T follicular helper cell (primary cell): ENCODE data around the gene TSPAN33.
A peak's percentile ranks its signal among the peaks of the same experiment; 100 is the strongest.

Source experiments
- DNase-seq: peaks from one replicate; pipeline ENCODE4 v3.0.0-alpha.2; 2020; ENCODE audit warnings: low read depth

The TSPAN33 gene

DNA sequence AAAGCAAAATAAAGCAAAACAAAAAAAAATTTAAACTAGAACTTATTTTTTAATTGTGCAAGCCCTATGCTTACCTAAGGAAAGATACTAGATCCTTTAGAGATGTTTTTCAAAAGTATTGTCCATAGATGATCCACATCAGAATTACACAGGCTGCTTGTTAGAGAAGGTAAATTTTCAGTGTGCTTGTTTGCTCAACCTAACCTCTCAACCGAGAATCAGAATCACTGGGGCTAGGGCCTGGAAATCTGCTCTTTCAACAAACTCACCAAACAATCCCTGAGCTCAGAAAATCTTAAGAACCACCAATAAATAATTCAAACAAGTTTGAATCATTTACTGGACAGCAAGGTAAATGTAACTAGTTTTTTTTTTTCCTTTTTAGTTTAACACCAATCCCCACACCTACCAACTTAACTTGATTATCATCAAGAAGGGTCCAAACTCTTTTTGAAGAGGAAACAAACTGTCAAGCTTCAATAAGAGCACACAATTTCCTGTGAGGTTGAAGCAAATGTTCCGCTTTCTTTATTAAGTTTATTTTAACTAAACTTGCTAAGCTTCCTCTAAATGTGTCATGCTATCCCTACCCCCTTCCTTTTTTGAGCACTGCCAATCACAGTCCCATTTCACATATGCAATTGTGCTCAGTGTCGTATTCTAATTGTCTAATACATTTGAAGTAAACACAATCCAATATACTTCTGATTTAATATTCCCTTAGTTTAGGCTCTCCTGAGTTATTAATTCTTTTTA is 7.4 kb upstream of the TSPAN33 start:
- DNase-seq: no peak

DNA sequence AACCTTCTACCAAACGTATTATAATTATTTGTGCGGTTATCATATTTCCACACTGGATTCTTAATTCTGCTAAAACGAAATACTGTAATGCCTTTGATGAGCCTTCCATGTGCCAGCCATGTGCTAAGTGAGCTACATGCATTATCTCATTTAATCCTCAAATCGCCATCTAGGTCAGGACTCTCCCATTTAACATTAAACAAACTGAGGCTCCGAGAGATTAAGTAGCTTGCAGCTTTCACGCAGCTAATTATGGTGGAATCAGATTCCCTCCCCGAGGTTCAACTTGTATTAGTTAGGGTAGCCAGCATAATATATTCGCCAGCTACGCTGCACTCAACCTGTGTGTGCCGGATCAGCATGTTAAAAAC is 798 bp upstream of the TSPAN33 start:
- no peak for DNase-seq

DNA sequence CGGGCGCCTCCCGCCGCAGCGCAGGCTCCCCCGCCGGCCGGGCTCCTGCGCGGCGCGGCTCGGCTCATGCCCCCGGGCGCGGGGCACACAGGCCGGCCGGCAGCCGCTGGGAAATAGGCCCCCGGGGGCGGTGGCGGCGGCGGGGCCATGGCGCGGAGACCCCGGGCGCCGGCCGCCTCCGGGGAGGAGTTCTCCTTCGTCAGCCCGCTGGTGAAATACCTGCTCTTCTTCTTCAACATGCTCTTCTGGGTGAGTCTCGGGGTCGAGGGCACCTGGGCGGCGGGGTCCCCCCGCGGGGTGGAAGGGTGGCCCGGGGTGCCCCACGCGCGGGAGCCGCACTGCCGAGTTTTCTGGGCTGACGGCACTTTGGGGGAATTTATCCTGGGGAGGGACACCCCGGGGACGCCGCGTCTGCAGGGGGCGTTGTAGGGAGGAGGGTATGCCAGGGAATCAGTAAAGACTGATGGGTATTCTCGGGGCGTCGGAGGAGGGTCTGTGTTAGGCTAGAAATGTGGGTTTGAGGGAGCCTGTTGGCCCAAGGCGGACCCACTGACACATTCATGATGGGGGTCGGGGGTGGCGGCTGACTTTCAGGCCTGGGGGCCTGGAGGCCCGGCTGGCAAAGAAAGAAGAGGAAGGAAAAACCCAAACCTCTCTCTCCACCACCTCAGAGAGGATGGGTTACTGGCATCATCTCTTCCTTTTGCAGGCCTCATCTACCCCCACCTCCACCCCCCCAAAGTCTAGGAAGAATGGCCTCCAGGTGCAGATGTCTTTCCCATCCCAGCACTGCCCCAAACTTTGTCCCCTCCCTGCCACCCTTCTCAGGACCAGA is 544 bp downstream of the TSPAN33 start:
- peak; percentile 12 for DNase-seq

DNA sequence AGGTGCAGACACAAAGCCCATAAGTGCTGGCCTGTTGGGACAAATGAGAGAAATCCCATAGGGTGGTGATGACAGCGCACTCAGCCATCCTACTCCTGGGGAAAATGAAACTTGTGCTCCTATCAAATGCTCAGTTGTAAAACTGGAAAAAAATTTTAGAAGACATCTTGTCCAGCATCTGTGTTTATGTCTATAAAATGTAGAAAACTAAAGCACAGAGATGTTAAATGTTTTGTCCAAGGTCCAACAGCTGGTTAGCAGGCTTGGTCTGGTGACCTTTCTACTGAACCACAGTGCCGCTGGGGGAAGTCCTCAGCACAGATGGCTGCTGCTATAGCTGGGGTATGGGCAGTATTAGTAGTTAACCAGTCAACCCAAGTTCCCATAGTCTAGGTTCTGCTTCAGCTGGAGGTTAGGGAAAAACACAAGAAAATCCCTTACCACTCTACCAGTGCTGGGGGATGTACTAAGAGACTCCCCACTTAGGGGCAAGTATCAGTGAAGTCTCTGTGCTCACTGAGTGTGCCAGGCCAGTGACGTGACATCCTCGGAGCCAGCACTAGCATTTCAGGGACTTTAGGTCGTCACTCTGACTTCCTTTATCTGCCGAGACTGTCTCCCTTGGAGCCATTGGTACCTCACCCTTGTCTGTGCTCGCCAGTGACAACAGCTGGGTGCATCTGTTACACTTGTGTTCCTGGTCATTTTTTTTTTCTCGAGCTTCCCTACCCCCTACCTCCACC is 1.9 kb downstream of the TSPAN33 start:
- no peak for DNase-seq

DNA sequence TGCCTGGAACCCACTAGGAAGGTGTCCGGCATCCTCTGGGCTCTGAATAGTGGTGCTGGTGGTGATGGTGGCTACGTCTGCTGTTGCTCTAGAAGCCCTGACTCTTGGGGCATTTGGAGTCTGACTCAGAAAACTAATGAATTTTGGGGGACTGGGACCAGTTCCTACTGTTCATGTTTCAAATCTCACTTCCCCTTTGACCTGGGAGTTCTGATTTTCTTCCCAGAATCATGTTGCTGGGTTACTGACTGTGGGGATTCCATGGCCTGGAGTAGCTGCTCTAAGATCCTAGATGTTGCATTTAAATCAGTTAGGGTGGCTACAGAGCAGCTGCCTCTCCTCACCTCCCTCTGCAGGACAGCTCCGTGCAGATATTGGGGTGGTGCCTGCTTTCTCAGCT is 3.2 kb downstream of the TSPAN33 start:
- no peak for DNase-seq

DNA sequence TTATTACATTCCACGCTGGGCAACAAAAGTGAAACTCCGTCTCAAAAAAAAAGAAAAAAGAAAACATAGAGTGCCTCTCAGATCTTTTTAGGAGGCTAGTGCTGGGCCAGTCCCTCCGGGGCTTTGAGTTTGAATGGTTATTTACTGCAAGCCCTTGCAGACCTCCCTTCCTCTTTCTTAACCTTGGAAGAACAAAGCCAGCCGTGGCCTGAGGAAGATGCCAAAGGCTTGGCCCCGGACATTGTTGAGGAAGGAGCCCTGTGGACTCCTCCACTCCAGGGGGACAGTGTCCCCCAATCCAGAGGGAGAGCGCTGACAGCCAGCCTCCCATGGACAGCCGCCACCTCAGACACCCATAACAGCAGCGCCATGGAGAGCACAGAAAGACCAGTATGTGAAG is 5.0 kb downstream of the TSPAN33 start:
- DNase-seq: no peak

DNA sequence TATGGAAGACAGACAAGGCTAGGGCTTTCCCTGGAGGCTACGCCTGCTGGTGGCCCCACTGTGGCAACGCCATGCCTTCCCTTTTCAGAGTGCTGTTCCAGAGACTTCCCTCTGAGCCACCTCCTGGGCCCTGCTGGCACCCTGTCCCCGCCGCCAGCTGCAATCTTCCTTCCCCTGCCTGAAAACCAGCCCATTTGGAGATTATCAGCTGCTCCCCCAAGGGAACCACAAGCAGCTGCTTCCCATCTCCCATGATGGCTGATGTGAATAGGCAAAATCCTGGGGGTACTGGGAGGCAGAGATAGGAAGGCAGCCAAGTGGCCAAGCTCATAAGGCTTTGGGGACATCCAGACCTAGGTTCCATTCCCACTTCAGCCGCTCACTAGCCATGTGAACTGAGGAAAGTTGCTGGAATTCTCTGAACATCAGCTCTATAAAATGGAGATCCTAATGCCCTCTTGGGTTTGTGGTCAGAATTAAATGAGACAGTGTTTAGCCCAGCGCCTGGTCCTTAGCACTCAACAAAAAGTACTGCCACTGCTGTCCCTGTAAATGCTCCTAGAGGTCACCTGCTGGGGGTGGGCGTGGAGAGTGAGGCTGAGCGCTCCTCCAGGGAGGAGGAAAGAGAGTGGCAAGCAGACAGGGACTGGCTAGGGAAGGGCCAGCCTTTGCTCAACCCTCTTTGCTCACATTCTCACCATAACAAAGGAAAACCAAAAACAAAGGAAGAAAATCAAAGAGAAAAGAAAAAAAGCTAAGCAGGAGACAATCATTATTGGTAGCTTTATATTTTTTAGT is 5.9 kb downstream of the TSPAN33 start:
- no peak for DNase-seq

DNA sequence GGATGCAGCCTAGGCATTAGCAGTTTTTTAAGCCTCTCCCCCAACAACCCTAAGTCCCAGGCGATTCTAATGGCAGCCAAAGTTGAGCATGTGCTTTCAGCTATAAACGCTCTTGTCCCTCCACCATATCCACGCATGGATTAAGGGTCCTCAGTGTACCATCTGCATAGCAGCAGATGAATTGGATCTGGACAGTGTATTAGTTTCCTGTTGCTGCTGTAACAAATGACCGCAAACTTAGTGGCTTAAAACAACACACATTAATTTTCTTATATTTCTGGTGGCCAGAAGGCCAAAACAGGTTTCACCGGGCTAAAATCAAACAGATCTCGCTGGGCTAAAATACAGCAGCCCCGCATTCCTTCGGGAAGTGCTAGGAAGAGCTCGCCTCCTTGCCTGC is 13.1 kb downstream of the TSPAN33 start:
- no peak for DNase-seq

DNA sequence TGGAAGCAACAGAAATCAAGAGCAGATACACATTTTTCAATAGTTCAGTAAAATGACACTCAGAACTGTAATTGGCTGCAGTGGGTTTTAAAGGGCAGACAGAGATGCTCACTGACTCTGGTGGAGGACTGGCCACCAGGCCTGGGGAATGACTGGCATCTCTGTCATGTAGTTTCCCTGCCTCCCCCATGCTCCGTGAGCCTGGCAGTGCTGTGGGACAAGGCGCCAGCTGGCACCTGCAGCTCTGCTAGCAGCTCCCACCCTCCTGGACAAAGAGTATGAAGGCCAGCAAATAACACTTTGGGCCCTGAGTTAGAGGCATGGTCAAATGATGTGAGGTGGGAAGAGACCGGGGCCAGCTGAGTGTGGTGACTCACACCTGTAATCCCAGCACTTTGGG is 15.0 kb downstream of the TSPAN33 start:
- no peak for DNase-seq

DNA sequence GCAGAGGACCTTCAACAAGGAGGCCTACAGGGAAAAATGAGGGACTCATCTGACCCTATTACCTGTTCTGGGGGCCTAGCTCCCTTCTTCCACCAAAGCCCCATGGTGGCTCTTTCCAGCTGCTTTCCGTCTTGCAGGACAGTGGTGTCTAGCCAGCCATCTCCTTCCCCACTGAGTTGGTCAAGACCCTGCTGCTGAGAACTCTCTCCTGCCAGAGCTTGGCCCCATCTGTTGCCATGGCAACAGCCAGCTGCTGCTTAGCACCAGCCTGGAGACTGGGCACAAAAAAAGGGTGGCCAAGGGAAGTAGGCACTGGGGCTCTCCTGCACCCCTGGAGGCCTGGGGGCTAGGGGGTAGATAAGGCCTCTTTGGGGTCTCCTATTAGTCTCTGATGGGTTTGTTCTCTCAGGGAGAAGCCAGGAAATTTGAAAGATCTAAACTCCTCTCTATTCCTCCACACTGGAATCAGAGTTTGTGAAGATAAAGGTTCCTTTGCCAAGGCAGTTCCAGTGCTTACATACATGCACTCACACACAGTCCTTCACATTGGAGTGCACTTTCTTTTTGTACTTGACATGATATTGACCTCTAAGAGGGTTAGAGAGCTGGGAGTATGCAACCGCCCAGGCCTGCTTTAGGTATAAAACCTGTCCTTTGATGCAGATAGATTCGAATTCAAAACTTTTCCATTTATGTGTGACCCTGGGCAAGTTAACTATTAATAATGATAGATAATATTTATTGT is 15.8 kb downstream of the TSPAN33 start:
- DNase-seq: no peak

DNA sequence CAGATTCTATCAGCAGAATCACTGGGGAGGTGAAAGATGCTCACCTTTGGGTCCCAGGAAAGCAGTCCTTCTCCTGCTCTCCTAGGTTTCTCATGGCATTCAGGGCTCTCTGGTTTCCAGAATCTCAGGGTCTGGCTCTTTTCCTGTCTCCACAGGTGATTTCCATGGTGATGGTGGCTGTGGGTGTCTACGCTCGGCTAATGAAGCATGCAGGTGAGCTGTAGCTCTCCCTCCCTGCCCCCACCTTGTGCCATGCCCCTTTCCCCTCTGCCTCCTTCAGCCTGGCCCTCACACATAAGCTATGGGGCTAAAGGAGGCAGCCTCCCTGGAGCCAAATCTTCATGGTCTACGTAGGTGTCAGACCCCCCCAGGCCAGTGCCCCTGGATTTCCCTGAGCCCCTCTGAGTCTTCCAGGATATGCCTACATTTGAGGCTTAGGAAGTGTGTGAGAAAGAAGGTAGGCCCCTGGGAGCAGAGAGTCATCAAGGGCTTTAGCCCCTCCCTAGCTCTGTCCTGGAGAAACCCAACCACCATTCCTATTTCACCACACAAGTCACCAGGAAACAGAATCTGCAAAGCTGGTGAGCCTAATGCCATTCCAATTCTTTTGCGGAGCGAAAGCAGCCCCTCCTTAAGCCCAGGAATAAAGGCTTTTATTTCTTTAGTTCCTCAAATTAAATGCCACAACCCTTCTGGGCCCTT is 17.2 kb downstream of the TSPAN33 start:
- no peak for DNase-seq

DNA sequence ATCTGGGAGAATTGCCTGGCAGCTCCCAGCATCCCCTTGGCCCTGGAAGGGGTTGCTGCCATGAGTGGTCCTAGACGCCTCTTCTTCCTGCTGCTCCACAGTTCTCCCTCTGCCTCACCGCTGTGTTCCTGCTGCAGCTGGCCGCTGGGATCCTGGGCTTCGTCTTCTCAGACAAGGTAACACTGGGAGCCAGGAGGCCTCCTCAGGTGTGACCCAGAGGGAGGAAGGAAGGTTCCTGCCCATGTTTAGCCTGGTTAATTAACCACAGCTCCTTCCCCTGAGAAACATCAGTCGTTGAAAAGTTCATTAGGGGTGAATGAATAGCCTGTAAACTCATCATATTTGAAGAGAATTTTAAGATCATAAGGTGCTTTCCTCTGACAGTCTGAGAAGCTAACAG is 18.2 kb downstream of the TSPAN33 start:
- DNase-seq: no peak

DNA sequence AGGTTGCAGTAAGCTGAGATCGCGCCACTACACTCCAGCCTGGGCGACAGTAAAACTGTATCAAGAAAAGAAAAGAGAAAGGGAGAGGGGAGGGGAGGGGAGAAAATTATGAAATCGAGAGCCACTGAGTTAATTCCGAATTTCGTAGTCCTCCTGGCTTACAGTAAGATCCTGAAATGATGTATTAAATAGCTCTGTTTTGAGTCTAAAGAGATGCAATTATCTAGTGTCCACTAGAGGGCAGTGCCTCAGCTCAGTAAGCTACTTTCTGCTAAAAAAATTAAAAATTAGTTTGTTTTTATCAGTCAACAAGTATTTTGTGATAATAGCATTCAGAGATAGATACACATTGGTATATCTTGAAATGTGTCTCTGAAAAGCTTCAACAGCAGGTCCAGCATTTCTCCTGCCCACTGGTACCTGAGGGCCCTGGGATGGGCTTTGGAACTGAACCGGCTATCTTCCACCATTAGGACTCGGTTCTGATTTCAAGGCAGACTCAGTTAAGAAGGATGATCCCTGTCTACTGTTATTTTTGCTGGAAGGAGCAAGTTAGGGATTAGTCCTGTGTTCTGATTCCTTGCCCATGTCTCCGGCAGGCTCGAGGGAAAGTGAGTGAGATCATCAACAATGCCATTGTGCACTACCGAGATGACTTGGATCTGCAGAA is 19.5 kb downstream of the TSPAN33 start:
- DNase-seq: no peak

DNA sequence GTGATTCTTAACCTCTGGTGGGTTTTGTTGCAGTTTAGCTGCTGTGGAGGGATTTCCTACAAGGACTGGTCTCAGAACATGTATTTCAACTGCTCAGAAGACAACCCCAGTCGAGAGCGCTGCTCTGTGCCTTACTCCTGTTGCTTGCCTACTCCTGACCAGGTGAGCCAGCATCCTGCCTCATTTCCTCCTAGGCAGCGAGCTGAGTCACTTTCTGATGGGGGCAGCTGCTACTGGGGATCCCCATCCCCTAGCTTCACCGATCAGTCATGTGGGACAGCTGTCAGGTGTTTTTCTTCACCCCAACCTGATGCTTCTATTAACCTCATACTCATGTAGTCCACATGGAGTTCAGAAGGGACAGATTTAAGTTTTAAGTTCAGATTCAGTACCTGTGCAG is 22.2 kb downstream of the TSPAN33 start:
- DNase-seq: no peak

DNA sequence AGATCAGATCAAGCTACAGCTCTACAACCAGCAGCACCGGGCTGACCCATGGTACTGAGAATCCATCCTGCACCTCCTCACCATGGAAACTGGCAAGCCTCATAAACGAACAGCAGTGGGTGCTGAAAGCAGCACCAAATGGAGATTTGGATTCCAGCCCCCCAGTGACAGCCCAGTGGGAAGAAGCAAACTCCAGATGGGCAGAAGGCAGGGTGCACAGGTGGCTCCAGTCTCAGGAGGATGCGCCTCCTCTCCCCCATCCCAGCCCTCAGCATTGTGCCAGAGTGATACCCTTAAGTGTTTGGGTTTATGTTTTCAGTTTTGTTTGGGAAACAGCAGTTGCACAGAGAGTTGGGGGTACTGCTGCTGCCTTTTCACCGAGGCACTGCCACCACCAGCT is 23.3 kb downstream of the TSPAN33 start:
- no peak for DNase-seq

DNA sequence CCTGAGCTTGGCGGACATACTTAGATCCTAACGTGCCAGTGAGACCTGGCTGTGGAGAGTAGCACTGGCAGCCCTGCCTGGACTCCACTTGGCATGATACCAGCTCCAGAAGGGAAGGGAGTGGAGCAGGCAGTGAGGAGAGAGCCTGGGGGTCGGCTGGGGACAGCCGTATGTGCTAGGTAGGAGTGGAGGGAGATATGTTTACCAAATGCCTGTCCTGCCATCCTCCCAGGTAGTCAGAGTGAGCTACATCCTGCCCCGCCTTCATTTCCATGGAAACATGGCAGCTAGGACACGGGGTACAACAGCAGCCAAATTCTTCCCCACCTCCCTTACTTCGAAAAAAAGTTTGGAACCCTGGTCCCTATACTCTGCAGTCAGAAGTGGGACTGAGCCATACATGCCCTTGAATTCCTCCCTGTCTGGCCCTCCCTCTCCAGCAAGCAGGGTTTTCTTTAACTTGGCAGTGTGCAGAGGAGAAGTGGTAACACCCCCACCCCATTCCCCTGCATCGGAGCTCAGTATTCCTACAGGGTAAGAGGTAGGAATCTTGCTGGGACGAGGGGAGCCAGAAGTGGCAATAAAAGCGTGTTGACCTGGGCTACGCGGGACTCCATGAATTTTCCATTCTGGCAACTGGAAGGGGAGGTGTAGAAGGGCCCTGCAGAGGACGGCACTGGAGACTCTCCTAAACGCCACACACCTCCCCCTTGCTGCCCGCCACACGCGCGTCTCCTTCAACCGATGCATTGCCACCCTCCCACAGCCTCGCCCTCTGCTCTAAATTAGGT is 23.9 kb downstream of the TSPAN33 start:
- no peak for DNase-seq

DNA sequence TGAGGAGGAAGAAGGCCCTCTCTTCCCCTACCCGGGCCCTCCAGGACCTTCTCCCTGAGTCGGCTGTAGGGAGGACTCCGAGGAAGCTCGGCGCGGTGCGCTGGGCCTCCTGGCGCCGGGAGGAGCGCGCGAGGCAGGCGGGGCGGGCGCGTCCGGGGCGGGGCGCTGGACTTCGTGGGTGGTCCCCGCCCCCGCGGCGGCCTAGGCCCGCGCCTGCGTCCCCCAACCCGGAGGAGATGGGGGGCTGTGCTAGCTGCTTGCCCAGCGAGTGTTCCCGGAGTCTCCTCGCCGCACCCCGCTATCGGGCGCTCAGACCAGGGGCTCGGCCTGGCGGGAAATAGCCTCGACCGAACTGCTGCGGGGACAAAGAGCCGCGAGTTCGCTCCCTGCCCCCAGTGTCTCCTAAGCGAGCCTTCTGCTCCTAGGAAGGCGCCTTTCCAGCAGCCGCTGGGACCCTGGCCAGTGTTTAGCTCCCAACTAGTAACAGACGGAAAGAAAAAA is 24.7 kb downstream of the TSPAN33 start:
- DNase-seq: no peak

DNA sequence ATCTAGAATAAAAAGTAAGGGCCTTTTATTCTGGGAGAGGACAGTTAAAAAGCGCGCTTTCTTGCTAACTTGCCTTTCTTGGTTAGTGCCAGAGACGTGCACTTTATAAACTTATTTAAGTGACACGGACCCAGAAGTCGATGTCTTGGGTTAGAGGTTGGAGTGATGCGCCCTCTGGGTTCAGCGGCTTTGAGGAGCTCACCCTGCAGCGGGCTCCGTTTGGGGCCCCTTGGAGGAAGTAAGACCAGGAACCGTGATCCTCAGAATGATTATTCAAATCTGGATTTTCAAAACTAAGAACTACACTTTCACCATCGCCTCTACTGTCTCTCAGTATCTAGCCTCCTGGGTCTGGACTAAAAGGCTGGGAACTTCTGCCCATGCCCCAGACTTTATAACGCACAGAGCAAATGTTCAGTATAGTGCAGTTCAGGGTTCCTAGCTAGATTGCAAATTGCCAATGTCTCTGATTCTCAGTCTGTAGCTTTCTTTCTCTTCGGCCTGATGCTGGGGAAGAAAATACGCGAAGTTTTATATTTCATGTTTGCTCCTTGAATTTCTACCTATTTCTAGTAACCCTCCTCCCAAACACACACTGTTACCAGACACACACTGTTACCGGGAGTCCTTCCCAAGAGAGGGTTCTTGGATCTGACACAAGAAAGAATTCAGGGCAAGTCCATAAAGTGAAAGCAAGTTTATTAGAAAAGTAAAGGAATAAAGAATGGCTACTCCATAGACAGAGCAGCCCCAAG is 25.4 kb downstream of the TSPAN33 start:
- no peak for DNase-seq
